COLO829 (cell line): ENCODE measurements around the gene PLK1.
"Not testable (repeated sequence)": the region's sequence is repeated elsewhere in the genome, so short reads cannot be mapped to it uniquely, and the experiment has no call there.

Source experiments
- DNase-seq: peaks from one replicate; pipeline ENCODE4 v3.0.0; 2012; ENCODE audit warnings: low spot score

PLK1 gene

DNA sequence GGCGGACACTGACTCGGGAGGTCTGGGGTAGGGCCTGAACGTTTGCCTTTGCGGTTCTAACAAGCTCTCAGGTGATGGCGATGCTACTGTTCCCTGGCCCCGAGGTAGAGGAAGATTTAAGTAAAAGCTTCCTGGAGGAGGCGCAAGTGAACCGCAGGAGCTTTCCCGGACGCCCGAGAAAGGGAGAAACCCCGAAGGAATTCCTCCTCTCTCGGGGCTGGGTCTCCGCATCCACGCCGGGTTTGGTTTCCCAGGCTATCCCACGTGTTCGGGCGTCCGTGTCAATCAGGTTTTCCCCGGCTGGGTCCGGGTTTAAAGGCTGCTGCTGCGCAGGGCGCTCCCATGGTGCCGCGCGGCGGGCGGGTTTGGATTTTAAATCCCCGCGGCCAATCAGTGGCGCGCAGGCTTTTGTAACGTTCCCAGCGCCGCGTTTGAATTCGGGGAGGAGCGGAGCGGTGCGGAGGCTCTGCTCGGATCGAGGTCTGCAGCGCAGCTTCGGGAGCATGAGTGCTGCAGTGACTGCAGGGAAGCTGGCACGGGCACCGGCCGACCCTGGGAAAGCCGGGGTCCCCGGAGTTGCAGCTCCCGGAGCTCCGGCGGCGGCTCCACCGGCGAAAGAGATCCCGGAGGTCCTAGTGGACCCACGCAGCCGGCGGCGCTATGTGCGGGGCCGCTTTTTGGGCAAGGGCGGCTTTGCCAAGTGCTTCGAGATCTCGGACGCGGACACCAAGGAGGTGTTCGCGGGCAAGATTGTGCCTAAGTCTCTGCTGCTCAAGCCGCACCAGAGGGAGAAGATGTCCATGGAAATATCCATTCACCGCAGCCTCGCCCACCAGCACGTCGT, at the start of gene PLK1:
TSS of gene PLK1 (plus strand) at position 460 of the 844 bp plus-strand sequence. CDS start at position 504, 44 bp downstream.
- peak; percentile 97 for DNase-seq

DNA sequence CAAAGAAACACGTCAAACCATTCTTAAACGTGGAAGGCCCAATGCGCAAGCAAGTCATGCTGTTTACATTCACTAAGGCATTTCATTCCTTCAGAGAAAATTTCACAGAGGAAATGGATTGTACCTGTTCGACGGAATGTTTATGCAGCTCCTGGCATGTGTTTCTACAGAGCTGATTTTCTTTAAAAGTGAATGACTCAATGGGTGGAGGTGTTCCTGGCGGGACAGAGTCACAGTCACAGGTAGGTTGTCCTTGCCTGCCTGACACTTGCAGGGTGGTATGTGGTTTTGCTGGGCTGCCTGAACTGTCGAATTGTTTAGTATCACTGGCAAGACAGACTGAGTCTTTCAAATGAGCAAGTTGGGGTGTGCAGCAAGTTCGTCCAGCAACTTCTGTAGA, 49.2 kb upstream of the PLK1 start:
- DNase-seq = no peak

GRCh38 chr16:23631874-23632273, 46.8 kb upstream of the PLK1 start:
- DNase-seq = not testable (repeated sequence)

DNA sequence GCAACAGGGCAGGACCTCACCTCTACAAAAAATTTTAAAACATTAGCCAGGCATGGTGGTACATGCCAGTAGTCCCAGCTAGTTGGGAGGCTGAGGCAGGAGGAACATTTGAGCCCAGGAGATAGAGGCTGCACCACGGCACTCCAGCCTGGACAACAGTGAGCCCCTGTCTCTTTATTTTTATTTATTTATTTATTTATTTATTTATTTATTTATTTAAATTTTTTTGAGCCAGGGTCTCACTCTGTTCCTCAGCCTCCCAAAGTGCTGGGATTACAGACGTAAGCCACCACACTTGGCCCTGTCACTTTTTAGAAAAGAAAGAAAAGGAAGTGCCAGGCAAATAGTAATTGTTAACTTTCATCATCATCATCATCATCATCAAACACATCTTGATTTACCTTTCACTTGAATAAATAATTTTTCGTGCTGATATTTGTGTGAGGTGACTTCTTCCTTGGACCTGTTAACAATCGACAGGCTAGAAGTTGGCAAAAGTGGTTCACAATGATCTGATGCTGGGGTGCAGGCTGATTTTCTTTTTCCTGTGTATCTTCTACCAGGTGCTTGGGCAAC, 44.1 kb upstream of the PLK1 start:
- no peak for DNase-seq

DNA sequence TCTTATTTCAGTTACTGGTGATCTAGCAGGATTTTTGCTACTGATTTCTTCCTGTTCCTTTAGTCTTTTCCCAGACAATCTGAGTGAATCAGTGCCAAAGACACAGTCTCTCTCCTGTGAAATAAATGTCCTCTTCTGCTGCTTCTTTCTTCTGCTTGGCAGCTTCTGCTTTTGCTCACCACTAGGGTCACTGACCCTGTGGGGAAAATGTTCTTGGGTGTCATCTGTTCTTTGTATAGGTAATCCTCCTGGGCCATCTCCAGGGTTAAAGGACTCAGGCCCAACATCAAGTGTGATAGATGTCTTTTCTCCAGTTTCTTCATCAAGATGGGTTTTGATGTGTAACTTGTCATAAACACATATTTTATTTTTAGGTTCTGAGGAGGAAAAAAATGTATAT, 42.7 kb upstream of the PLK1 start:
- no peak for DNase-seq

DNA sequence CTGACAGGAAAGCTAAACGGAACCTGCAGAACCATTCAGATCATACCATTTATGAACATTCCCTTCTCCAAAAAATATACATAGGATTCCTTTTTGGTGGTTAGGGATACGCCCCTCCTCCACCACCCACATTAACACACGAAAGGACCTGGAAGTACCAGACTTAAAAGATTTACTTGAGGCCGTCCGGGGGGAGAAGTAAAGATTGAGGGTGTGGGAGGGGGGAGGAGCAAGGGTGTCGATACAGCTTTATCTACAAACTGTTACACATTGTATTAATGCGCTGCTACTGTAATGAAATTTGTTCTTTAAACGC, 38.1 kb upstream of the PLK1 start:
- DNase-seq = peak; percentile 23

DNA sequence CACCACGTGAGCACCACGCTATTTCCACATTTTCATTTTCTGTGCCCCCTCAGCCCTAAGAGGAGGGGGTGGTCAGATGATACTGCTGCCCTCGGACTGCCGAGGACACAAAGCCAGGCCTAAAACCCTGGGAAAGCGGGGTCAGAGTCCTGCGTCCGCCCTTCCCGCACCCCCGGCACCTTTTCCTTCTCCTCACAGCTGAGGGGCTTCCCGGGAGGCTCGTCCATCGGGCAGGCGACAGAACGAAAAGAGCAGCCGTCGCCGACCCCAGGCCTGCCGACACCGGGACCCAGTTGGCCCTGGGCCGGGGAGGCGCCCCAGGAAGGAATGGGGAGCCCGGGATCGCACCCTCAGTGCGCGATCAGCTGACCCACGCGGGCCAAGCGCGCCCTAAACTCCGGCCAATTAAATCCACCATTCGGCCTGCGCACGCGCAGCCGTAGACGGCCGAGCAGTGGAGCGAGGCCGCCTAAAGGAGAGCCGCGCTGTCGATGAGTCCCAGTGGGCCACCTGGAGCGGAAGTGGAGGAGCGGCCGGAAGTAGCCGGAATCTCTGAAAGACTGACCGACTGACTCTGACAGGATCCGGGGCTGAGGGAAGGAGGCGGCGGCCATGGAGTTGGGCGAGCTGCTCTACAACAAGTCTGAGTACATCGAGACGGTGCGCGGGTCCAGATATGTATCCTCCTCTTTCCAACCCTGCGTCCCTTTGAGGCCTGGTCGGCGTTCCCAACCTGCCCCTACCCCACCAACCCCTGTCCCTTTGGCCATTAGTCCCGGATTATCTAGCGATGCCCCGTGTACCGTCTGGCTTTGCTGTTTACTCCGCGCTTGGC, 37.5 kb upstream of the PLK1 start, which contains the start of the genes DCTN5 and PALB2:
TSS of gene DCTN5 (plus strand) at position 536 of the 835 bp plus-strand sequence. CDS start at position 613, 77 bp downstream.
TSS of gene PALB2 (minus strand) at position 380 of the 835 bp plus-strand sequence. CDS start at position 227, 153 bp downstream.
- peak; percentile 97 for DNase-seq

- DNase-seq = no peak
These were observed 36.4 kb upstream of the PLK1 start for GRCh38 chr16:23642246-23642774.

GRCh38 chr16:23650674-23651416, 27.8 kb upstream of the PLK1 start:
- peak; percentile 53 for DNase-seq

DNA sequence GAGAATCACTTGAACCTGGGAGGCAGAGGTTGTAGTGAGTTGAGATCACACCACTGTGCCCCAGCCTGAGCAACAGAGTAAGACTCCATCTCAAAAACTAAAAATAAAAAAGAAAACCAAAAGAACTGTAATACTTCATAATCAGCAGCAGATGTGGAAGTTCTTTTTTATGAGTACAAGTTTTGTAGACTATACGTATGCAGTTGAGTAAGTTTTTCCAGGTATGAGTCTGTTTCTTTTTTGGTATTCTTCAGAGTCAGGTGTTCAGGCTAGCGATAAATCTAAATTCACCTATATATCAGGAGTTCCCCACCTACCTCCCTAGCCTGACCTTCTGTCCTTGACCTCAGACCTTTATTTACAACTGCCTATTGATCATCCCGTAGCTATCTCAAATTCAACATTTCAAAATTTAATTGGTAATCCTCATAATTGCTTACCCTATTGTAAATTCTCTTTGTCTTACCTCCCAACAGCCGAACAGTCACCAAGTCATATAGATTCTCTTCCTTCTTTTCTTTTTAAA, 26.7 kb upstream of the PLK1 start:
- DNase-seq = no peak

GRCh38 chr16:23663918-23664317, 14.8 kb upstream of the PLK1 start:
- DNase-seq = no peak

DNA sequence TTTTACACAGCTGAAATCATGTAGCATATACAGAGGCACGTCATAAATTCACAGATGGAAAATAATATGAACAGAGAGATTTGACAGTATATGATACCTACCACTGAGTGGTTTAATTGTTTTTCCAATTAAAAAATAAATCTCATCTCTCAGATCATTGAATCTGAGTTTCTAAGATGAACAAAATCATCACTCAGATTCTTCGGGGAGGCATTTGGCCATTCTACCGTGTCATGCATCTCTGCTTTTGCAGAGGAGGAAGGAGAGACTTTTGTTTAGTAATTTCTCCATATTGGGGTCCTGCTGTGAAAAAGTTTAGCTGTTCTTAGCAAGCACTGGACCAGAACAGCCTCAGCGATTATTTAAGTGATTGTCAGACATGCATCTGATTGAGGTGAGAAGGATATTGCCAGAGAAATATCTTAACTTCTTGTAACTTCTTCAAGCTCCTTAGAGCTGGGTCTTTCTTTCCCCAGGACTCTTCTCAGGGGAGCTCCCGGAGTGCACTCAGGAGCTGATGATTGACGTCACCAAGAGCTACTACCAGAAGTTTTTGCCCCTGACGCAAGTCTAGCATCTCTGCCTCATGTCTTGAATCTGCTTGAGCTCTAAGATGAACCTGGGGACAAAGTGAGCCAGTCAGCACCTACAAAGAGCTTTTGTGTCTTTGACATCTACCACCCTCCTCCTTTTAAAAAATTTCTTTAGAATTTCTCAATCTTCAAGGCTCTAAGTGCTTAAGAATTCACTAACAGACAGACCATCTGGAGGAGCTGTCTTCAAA, 11.9 kb upstream of the PLK1 start:
- DNase-seq = no peak

DNA sequence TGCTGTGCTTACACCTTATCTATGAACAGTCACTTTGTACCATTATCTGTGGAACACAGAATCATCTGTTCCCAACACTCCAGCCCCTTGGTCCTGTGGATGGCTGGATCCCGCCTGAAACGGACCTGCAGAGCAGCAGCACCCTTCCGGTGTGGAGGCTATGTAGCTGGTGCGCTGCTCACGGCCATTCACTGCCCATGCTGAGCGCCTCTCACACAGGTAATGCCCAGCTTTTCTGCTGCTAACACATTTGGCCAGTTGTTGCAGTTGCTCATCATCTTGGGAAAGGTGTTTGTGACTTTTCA, 11.4 kb upstream of the PLK1 start:
- no peak for DNase-seq

DNA sequence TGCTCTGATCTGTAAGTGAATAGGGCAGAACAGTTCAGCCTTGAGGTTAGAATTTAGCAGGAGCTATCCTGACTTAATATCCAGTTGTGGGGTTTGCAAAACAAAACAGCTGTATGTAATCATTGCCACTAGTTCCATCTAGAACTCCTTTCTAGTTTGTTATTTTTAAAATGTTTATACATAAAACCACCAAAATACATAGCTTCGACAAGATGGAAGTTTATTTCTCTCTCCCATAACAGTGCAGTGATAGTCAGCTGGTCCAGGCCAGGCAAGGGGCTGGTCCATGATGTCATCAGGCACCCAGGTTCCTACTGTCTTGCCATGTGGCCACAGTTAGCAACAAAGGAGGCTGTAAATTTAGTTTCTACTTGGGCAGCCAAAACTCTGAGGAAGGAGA, 10.5 kb upstream of the PLK1 start:
- DNase-seq = no peak

GRCh38 chr16:23668873-23669272, 9.8 kb upstream of the PLK1 start:
- no peak for DNase-seq

- no peak for DNase-seq
These were observed 8.4 kb upstream of the PLK1 start for GRCh38 chr16:23670137-23670776.

DNA sequence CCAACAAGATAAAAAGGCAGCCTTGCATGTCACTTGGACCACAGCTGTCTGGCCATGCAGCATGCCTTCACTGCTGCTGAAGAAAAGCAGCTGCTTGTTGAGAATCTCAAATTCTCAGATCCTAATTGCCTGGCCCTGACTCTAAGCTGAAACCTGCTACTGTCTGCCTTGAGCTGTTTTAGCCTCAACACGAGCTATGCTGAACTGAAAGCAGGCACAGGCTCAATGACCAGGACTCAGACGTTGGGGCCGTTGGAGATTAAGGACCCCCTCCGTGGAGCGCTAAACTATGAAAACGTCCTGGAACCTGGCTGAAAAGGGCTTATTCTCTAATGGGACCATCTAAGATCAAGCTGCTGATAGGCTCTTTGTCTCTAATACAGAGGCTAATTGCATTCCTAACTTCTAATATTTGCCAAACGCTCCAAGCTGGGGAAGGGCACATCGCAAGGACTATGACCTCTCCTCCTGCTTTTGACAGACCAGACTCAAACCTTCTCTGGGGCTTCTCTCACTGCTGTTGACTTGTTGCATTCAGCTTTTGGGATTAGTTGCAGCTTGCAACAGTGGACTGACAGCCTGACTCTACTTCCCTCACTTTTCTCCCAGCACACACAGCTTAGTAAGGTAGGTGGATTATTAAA, 4.6 kb upstream of the PLK1 start:
- DNase-seq = no peak

DNA sequence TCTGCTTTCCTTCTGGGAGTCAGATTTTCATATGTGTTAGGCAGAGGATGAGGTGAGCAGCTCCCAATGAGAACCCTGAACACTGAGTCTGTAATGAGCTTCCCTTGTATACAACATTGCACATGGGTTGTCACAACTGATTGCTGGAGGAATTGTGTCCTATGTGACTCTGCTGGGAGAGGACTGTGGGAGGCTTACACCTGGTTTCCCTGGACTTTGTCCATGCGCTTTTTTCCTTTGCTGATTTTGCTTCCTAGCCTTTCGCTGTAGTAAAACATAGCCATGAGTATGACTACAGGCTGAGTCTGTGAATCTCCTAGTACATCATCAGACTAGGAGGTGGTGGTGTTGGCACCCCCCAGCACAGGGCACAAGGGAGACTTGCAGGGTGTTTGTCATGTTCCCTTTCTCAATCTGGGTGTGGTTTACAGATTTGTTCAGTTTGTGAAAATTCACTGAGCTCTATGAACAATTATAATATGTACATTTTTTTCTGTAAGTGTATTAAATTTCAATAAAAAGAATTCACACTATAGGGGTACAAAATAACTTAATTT, 1.7 kb upstream of the PLK1 start:
- no peak for DNase-seq

DNA sequence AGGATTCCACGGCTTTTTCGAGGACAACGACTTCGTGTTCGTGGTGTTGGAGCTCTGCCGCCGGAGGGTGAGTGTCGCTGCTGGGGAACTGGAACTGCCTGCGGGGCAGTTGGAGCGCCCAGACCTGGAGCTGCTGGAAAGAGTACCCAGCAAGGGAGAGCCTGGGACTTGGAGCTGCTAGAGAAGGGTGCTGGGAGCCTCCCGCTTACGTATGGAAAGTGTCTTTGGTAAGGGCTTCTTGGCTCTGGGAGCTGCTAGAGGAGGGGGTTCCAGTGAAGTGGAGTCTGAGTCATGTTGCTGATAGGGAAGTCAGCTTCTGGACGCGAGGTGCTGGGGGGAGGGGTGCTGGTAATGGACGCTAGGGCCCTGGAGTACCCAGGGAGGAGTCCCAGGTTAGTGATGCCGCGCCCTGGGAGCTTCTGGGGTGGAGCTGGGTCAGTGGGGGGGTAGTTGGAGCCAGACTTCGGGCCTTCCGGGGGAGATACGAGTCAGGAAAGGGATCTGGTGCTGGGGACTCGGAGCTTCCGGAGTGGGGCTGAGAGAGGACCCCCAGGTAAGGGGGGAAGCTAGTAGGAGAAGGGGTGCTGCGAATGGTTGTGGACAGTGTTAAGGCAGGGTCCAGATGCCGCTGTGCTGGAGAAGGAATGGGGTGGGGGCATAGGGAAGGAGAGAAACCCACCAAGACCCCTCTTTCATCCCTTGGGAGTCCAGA, 741 bp downstream of the PLK1 start:
- peak; percentile 39 for DNase-seq
